GM10266 (cell line): ENCODE data around the gene ZFHX3.

Experiments
- DNase-seq: peaks from one replicate; pipeline ENCODE4 v3.0.0; 2012; ENCODE audit errors: extremely low spot score
- TF ChIP-seq, protein P1 (sequence below): IDR thresholded peaks from 2 replicates; pipeline ENCODE4 v1.5.1; 2012; ENCODE audit warnings: mild to moderate bottlenecking, low read depth; ENCODE audit not compliant: control insufficient read depth, insufficient read depth; ENCODE audit errors: missing control alignments

The ZFHX3 gene

DNA sequence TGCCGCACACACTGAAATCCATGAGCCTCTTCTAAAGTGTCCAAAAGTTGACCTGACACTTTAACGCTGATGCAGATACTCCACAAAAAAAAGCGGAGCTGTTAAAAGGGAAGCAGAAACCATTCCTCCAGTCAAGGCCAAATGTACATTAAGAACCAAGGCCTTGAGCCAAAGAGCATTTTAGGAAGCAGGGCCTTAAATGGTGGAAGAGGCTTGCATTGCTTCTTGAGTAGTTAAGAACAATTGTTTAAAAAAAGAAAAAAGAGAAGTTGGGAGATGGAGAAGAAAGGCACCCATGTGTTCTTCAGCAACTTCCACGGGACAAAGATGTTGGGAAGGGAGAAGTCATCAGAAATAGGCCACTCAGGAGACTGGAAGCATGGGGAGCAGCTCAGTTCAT, 6.3 kb downstream of the ZFHX3 start:
- no peak for DNase-seq
- TF ChIP-seq, protein P1, sequence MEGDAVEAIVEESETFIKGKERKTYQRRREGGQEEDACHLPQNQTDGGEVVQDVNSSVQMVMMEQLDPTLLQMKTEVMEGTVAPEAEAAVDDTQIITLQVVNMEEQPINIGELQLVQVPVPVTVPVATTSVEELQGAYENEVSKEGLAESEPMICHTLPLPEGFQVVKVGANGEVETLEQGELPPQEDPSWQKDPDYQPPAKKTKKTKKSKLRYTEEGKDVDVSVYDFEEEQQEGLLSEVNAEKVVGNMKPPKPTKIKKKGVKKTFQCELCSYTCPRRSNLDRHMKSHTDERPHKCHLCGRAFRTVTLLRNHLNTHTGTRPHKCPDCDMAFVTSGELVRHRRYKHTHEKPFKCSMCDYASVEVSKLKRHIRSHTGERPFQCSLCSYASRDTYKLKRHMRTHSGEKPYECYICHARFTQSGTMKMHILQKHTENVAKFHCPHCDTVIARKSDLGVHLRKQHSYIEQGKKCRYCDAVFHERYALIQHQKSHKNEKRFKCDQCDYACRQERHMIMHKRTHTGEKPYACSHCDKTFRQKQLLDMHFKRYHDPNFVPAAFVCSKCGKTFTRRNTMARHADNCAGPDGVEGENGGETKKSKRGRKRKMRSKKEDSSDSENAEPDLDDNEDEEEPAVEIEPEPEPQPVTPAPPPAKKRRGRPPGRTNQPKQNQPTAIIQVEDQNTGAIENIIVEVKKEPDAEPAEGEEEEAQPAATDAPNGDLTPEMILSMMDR = no peak

DNA sequence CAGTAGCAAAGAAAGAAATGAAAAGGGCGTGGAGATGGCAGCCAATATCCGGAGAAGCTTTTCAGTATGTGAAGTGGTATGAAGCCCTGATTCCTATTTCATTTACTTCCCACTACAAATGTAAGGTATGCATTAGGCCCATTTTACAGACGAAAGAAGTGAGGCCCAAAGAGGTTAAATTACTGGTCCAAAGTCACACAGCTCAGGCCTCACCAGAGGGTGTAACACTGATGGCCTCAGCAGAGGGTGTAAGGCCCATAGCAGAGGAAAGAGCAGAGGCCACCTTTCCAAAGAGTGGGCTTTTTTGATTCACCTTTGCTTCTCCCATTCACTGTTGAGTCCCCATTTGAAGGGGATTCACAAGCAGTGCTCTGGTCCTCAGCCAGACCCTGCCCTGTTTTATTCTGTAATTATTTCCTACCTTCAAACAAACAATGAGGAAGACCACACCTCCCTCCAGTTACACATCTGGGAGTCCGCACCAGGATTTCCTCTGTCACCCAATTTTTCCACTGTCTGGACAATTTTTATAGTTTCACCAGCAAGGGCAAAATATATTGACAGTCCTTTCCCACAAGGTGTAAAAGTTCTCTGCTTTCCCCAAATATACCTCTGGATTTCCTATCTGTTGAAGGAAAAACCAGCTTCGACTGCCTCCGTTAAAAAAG, 7.1 kb downstream of the ZFHX3 start:
- TF ChIP-seq, protein P1 = no peak
- no peak for DNase-seq

DNA sequence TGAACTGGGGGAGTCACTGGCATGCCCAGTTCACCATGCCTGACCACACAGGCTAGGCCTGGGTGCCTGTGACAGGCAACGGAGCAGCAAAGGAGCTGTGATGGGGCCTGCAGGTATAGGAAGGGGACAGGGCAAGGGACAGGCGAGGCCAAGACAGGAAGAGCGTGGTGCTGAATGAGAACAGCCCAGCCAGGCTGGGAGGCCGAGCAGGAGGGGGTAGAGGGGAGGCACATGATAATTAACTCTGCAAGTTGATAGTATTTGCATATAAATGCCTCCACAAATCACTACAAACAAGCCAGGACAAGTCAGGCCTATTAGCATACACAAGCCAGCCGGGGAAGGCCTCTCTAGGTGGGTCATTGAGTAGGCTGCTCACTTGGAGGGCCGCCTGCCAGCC, 7.8 kb downstream of the ZFHX3 start:
- TF ChIP-seq, protein P1 = no peak

DNA sequence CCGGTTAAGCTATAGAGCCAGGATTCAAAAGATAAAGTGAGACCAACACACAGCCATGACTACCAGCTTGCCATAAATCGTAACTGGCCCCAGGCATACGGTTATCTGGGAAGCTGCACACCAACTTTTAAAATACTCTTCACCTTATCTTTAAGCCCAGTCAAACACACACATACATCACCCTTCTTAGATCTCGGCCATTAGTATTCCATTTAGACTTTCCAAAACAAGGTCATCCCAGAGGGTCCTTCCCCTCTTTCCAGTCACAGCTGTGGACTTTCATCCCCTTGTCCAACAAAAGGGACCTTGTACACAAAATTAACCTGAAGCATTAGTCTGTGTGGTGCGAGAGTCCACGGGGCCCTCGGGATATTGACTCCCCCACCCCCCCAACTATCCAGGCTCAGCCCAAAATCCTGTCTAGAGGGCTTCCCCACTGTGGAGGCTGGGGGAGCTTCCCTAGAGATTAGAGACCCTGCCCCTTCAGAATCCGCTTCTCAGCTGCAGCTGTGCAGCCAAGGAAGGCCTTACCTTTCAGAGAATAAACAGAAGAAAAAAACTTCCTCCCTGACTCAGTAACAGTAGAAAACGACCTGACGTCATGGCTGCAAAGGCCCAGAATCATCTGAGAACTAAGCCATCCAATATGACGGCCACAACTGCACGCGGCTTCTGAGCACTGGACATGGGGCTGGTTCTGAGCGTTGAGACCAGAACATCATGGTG, 9.9 kb downstream of the ZFHX3 start:
- TF ChIP-seq, protein P1 = no peak
- no peak for DNase-seq

More for the DNA sequence above, 7.8 kb downstream of the ZFHX3 start:
- DNase-seq = no peak

DNA sequence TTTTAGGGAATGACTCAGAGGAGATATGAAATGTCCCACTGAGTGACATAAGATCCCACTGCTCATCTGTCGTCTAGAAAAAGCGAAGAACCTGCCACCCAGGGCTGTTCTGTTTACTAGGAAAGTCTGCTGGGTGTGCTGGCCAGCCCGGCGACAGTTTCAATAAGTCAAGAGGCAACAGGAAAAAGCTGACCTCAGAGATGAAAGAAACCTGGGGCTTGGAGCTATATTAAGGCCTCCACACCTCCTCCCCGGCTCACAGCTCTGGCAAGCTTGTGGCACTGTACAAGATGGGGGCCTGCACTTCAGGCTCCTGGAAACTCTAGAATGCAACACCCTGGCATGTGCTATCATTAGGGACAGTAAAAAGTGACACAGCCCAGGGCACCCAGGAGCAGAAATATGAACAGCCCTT, 10.6 kb downstream of the ZFHX3 start:
- TF ChIP-seq, protein P1 = no peak
- no peak for DNase-seq

DNA sequence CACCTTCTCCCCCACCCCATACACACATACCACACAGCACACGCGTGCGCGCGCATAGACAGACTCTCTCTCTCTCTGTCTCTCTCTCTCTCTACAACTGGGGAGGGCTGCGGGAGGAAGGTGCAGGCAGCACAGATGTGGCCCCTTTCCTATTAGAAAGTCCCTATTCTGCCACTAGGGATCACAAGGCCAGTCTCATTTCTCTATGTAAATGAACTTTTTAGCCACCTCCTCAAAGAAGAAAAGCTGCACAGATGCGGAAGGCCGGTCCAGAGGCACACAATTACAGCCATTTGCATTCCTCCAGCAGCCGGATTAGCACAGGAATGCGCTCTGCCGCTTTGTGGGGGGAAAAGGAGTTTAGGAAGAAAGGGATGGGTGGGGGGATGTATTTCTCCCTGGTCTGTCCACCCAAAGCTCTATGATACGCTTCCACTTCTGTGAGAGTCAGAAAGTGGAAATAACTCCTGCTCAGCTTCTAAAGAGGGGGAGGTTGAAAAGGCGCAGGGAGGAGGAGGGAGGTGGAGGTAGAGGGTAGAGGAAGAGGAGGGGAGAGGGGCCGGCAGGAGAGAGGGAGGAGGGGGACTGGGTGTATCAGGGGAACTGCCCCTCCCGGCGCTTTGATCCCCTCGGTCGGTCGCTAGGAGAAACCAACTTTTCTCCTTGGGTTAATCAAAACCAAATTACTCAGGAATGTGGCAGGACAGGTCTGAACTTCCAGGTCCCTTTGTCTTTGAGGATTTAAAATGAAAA, 11.7 kb downstream of the ZFHX3 start:
- DNase-seq = peak; percentile 65
- TF ChIP-seq, protein P1 = no peak
